ENCODE results near the gene RPL27. TPM values are rescaled to one million over a fixed set of nuclear protein-coding genes. Genes with fewer than 3 reads are reported as not detected.

RPL27 gene
- total and polyA plus RNA-seq, 2 of the 13 experiments (the other 11 are each of a cell fraction or from before 2014, with no cell fraction given): 1,585 to 5,840 TPM

DNA sequence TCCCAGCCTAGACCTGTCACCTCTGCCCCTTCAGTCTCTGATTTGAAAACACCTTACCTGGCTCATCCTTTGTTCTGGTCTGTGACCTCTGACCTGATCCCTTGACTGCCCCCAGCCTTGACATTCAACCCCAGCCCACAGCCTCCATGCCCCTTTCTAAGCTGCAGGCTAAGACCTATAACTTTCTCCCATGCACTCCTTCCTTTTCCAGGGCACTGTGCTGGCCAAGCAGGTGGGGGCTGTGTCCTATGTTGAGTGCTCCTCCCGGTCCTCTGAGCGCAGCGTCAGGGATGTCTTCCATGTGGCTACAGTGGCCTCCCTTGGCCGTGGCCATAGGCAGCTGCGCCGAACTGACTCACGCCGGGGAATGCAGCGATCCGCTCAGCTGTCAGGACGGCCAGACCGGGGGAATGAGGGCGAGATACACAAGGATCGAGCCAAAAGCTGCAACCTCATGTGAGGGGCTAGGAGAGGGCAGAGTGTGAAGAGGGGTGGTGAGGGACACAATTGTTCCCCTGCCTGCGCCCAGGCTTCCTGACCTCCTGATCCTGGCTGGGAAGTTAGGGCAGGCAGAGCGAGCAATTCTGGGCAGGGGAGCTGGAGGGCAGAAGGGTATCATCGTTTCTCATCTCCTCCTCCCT, 30.1 kb downstream of the RPL27 start (continued):
- TF ChIP-seq SALL1 (CRISPR knock-in tag; IDR thresholded peaks at IDR 0.05): 0 out of 2 replicates have a peak, but pooled peaks have one; percentile 24
- TF ChIP-seq, protein P1, sequence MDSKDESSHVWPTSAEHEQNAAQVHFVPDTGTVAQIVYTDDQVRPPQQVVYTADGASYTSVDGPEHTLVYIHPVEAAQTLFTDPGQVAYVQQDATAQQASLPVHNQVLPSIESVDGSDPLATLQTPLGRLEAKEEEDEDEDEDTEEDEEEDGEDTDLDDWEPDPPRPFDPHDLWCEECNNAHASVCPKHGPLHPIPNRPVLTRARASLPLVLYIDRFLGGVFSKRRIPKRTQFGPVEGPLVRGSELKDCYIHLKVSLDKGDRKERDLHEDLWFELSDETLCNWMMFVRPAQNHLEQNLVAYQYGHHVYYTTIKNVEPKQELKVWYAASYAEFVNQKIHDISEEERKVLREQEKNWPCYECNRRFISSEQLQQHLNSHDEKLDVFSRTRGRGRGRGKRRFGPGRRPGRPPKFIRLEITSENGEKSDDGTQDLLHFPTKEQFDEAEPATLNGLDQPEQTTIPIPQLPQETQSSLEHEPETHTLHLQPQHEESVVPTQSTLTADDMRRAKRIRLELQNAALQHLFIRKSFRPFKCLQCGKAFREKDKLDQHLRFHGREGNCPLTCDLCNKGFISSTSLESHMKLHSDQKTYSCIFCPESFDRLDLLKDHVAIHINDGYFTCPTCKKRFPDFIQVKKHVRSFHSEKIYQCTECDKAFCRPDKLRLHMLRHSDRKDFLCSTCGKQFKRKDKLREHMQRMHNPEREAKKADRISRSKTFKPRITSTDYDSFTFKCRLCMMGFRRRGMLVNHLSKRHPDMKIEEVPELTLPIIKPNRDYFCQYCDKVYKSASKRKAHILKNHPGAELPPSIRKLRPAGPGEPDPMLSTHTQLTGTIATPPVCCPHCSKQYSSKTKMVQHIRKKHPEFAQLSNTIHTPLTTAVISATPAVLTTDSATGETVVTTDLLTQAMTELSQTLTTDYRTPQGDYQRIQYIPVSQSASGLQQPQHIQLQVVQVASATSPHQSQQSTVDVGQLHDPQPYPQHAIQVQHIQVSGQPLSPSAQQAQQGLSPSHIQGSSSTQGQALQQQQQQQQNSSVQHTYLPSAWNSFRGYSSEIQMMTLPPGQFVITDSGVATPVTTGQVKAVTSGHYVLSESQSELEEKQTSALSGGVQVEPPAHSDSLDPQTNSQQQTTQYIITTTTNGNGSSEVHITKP (CRISPR knock-in tag; IDR thresholded peaks at IDR 0.05; ENCODE audit: low read depth): no peak
- TF ChIP-seq, protein P2, sequence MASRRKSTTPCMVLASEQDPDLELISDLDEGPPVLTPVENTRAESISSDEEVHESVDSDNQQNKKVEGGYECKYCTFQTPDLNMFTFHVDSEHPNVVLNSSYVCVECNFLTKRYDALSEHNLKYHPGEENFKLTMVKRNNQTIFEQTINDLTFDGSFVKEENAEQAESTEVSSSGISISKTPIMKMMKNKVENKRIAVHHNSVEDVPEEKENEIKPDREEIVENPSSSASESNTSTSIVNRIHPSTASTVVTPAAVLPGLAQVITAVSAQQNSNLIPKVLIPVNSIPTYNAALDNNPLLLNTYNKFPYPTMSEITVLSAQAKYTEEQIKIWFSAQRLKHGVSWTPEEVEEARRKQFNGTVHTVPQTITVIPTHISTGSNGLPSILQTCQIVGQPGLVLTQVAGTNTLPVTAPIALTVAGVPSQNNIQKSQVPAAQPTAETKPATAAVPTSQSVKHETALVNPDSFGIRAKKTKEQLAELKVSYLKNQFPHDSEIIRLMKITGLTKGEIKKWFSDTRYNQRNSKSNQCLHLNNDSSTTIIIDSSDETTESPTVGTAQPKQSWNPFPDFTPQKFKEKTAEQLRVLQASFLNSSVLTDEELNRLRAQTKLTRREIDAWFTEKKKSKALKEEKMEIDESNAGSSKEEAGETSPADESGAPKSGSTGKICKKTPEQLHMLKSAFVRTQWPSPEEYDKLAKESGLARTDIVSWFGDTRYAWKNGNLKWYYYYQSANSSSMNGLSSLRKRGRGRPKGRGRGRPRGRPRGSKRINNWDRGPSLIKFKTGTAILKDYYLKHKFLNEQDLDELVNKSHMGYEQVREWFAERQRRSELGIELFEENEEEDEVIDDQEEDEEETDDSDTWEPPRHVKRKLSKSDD (CRISPR knock-in tag; IDR thresholded peaks at IDR 0.05; ENCODE audit: low read depth): peak; percentile 31; the same call in 1 of the 2 replicates
- TF ChIP-seq HES4 (CRISPR knock-in tag; IDR thresholded peaks at IDR 0.05; ENCODE audit: borderline replicate concordance): 0 out of 2 replicates have a peak, but pooled peaks have one; percentile 62
- TF ChIP-seq ZNF232 (CRISPR knock-in tag; IDR thresholded peaks at IDR 0.05; ENCODE audit: borderline replicate concordance): no peak
- TF ChIP-seq, protein P3, sequence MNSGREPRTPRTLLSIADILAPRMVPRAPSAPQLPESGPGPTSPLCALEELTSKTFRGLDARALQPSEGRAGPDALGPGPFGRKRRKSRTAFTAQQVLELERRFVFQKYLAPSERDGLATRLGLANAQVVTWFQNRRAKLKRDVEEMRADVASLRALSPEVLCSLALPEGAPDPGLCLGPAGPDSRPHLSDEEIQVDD (CRISPR knock-in tag; IDR thresholded peaks at IDR 0.05; ENCODE audit: borderline replicate concordance): 0 out of 2 replicates have a peak, but pooled peaks have one; percentile 64
- TF ChIP-seq, protein P4, sequence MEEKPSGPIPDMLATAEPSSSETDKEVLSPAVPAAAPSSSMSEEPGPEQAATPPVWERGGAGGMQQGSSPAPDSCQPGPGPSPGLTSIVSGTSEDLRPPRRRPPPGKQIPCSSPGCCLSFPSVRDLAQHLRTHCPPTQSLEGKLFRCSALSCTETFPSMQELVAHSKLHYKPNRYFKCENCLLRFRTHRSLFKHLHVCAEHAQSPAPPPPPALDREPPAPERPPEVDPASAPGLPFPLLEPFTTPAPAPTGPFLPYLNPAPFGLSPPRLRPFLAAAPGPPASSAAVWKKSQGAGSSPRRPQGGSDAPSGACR (CRISPR knock-in tag; IDR thresholded peaks at IDR 0.05): no peak
- TF ChIP-seq, protein P5, sequence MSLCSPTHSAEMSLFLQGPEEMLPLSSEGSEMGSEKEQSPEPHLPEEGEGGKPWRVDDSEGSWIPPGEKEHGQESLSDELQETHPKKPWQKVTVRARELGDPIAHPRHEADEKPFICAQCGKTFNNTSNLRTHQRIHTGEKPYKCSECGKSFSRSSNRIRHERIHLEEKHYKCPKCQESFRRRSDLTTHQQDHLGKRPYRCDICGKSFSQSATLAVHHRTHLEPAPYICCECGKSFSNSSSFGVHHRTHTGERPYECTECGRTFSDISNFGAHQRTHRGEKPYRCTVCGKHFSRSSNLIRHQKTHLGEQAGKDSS (CRISPR knock-in tag; IDR thresholded peaks at IDR 0.05; ENCODE audit: borderline replicate concordance, low read depth): peak; percentile 55; the same call in 1 of the 2 replicates
- peak; percentile 94 for TF ChIP-seq ZNF263 (CRISPR knock-in tag; IDR thresholded peaks at IDR 0.05)
- peak; percentile 44; the same call in 1 of the 2 replicates for TF ChIP-seq TBX2 (CRISPR knock-in tag; IDR thresholded peaks at IDR 0.05; ENCODE audit: borderline replicate concordance)
- no peak for TF ChIP-seq ZNF44 (CRISPR knock-in tag; IDR thresholded peaks at IDR 0.05)
- 0 out of 2 replicates have a peak, but pooled peaks have one; percentile 22 for TF ChIP-seq ZNF441 (CRISPR knock-in tag; IDR thresholded peaks at IDR 0.05; ENCODE audit: borderline replicate concordance)
- peak; percentile 40; the same call in 1 of the 2 replicates for TF ChIP-seq HDAC2 (CRISPR knock-in tag; IDR thresholded peaks at IDR 0.05)
- TF ChIP-seq, protein P6, sequence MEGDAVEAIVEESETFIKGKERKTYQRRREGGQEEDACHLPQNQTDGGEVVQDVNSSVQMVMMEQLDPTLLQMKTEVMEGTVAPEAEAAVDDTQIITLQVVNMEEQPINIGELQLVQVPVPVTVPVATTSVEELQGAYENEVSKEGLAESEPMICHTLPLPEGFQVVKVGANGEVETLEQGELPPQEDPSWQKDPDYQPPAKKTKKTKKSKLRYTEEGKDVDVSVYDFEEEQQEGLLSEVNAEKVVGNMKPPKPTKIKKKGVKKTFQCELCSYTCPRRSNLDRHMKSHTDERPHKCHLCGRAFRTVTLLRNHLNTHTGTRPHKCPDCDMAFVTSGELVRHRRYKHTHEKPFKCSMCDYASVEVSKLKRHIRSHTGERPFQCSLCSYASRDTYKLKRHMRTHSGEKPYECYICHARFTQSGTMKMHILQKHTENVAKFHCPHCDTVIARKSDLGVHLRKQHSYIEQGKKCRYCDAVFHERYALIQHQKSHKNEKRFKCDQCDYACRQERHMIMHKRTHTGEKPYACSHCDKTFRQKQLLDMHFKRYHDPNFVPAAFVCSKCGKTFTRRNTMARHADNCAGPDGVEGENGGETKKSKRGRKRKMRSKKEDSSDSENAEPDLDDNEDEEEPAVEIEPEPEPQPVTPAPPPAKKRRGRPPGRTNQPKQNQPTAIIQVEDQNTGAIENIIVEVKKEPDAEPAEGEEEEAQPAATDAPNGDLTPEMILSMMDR (CRISPR knock-in tag; IDR thresholded peaks at IDR 0.05): peak; percentile 36; the same call in 1 of the 2 replicates

Data from HepG2 (cell line).